GM18870 (cell line): ENCODE measurements around the gene DNAJB11.
A peak's percentile ranks its signal among the peaks of the same experiment; 100 is the strongest.

Source experiments
- ATAC-seq: cut with Tn5 transposase; IDR thresholded peaks from one replicate; pipeline ENCODE4 v1.9.1; 2021; ENCODE audit warnings: moderate library complexity; ENCODE audit not compliant: unreplicated experiment

DNAJB11 gene

GRCh38 chr3:186594591-186595113 is 24.1 kb downstream of the DNAJB11 start:
- no peak for ATAC-seq

GRCh38 chr3:186596568-186597287 is 26.2 kb downstream of the DNAJB11 start:
- ATAC-seq = no peak

DNA sequence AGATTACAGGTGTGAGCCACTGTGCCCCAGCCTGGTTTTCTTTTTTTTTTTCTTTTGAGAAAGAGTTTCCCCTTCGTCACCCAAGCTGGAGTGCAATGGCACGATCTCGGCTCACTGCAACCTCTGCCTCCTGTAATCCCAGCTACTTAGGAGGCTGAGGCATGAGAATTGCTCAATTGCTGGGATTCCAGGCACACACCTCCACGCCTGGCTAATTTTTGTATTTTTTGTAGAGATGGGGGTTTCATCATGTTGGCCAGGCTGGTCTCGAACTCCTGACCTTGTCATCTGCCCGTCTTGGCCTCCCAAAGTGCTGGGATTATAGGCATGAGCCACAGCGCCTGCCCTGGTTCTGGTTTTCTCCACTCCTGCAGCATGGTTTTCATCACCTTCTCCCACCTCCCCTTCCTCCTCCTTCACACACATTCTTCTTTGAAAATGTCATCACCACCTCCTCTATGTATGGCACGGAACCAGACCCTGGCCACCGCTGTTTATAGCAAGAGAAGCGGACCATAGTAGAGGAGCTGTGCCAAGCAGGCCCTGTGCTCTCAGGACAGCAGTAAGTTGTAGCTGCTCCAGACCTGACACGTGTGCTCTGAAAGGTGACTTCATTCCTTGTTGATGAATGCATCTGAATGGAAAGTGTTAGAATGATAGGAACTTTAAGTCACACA is 27.7 kb downstream of the DNAJB11 start:
- ATAC-seq = no peak

GRCh38 chr3:186598794-186599141 is 28.2 kb downstream of the DNAJB11 start:
- ATAC-seq = no peak

GRCh38 chr3:186599142-186599784 is 28.7 kb downstream of the DNAJB11 start:
- no peak for ATAC-seq

GRCh38 chr3:186599785-186600166 is 29.3 kb downstream of the DNAJB11 start:
- ATAC-seq = no peak

GRCh38 chr3:186600896-186601295 is 30.4 kb downstream of the DNAJB11 start:
- no peak for ATAC-seq

- ATAC-seq = no peak
Observed at GRCh38 chr3:186603159-186603558, 32.6 kb downstream of the DNAJB11 start.

DNA sequence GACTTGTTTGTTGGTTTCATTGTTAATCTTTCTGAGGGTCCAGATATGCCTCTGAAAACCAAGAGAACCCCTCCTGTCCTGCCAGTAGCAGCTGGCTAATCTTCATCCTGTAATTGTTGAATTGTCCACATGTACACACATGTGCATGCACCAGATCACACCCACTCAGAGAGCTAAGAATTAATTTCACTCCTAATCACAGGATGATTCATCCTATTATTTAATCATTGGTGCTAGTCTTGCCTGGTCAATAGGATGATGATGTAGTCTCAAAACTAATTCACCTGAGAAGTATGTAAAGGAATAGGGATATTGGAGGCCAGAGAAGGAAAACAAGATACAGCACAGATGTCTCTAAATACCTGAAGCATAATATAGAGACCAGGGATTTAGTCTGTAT is 34.6 kb downstream of the DNAJB11 start:
- no peak for ATAC-seq

GRCh38 chr3:186605561-186606545 is 35.3 kb downstream of the DNAJB11 start:
- ATAC-seq = no peak

DNA sequence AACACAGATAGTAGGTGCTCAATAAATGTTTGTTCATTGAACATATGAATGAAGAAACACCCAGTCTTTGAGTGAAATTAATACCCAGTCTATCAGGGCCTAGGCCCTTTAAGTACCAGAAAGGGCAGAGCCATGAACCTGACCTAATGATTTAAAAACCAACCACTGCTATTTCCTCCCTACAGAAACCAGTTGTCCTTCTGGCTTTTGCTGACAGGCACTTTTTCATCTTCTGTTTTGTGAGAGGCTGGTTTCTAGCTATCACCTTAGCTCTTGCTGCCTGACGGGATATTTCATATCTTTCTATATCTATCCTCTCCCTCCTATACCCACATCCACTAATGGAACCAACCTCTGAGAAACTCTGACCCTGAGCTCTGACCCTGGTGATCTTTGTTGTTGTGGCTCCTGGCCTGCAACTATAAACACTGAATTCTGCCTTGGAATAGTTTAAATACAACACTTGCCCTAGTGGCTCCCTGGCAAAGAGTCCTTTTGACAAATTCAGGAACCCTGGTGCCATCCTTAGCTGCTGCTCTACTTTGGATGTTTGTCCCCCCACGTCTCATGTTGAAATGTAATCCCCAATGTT is 38.2 kb downstream of the DNAJB11 start:
- no peak for ATAC-seq

- ATAC-seq = no peak
Observed at GRCh38 chr3:186609247-186609868, 38.8 kb downstream of the DNAJB11 start.

DNA sequence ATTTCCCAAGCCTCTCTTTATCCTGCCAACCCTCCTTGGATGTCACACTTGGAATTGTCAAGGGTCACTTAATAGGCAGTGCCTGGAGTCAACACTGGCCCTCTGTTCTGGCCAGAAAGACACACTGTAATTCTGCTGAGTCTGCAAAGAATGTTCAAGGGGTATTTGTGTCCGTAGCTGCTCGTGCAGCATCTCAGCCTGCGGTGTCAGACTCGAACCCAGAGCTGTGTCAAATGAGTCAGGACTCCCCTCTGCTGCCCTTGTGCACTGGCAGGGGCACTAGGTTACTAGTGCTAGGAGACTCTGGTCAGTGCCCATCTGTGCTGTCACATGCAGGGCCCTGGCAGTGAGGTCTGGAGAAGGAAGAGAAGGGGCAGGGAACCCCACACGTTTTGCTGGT is 41.5 kb downstream of the DNAJB11 start:
- no peak for ATAC-seq

DNA sequence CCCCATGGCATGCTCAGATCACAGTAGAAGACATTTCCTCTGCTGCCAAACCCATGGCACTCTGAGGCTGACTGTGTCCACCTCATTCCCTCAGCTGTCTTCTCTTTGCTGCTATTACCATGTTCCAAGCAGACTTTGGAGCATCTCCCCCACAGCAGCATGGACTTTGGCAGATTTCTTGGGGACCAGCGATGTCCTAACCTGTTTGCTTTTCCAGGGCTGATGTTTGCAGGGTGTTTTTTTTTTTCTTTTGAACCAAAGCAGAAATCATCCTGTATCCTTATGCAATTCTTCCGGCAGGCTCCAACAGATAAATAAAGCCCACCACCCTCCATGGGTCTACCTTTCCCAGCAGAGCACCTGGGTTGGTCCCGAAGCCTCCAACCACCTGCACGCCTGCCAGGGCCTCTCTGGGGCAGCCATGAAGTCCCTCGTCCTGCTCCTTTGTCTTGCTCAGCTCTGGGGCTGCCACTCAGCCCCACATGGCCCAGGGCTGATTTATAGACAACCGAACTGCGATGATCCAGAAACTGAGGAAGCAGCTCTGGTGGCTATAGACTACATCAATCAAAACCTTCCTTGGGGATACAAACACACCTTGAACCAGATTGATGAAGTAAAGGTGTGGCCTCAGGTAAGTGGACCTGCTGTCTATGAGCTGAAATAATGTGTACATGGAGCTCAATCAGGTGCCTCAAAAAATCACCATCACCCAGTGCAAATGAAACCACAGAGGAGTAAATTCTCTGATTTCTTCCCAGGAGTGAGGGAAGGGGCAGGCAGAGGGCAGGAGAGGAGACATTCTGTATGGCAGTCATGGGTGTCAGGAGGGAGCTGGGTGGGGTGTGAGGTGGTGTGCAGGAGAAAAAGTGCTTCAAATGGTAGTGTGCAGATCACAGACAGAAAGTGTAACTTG is 42.5 kb downstream of the DNAJB11 start, which contains the start of gene AHSG:
Gene AHSG (plus strand): TSS at position 340 of the 916 bp plus-strand sequence. CDS start 82 bp downstream, at position 422.
- ATAC-seq = no peak

GRCh38 chr3:186613637-186614265 is 43.2 kb downstream of the DNAJB11 start:
- ATAC-seq = no peak

- no peak for ATAC-seq
Observed at GRCh38 chr3:186614266-186614596, 43.7 kb downstream of the DNAJB11 start.

DNA sequence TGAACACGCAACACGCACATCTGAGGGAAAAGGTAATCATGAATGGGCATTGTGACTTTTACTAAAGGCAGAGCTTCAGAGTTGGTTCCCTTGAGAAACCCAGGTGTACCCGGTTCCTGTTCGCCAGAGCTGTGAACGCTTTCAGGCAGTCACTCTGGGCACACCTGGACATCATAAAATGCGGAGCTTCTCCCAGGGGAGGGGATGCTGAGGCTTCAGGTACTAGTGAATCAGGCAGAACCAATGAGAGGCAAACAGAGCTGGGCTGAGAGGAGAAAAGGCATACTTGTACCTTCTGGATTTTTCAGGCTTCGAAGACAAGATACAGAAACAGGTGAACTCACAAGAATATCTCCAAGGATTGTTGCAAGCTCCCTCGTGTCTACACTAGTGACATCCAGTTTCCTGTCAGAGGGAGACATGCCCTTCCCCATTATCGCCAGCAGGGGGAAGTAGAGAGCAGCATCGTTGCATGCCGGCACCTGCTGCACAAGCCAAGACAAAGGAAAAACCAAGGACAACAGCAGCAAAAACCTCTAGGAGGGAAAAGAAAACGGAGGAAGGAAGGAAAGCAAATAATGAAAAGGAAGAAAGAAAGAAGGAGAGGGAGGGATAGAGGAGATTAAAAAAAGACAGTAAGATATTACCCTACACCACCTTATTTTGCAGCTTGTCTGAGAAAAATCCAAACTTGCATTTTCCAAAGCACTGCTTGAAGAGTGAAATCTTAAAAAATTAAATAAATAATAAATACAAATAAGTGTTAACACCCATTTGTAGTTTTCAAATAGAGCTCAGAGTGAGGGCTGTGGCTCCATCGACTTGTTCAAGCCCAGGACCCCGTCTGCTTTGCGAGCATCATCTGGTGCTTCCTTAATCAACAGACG is 44.3 kb downstream of the DNAJB11 start:
- peak; percentile 63 for ATAC-seq

DNA sequence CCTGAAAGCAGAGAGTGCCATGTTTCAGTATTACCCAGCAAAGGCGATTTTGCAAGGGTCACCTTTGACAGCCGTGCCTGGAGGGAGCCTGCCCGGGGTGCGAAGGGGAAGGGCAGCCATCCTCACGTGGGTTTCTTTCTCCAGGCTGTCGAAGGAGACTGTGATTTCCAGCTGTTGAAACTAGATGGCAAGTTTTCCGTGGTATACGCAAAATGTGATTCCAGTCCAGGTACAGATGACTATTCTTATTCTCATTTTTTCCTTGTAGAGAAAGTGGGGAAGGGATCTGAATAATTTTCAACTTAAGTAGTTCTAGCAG is 45.7 kb downstream of the DNAJB11 start:
- no peak for ATAC-seq
